Thyroid gland (tissue), 4 donors: ENCODE results near the gene PPP1R3F.

Experiments
- CTCF ChIP-seq, 6 experiments: fragments of 200-600 bp in 3 of 6; fragments of 450-650 bp in 3 of 6; sonication (generic) in 3 of 6; IDR thresholded peaks; one replicate each; pipeline ENCODE4 v1.5.1; 2016 to 2019; ENCODE audit warnings: antibody characterized with exemption in 6 of 6, mild to moderate bottlenecking in 2 of 6, inconsistent platforms in 1 of 6, moderate library complexity in 1 of 6
- POLR2A ChIP-seq, 2 donors: fragments of 450-650 bp; IDR thresholded peaks; one replicate each; pipeline ENCODE4 v1.6.1; 2017; ENCODE audit warnings: antibody characterized with exemption in 2 of 2, mild to moderate bottlenecking in 2 of 2, moderate library complexity in 1 of 2

- TF ChIP-seq CTCF (IDR thresholded peaks at IDR 0.05) (peak in 1 of 6 experiments; percentile 4), POLR2A (IDR thresholded peaks at IDR 0.05) (no peak)
These were observed 38.9 kb upstream of the PPP1R3F start for GRCh38 chrX:49230500-49231232.
